Measurements from ENCODE around the gene SLC35B2. TPM values are rescaled to one million over a fixed set of nuclear protein-coding genes. Genes with fewer than 3 reads are reported as not detected.

SLC35B2 gene
- total and polyA plus RNA-seq, 9 of the 15 experiments (the other 6 are each of a cell fraction or from before 2014, with no cell fraction given), result 14.5 to 59.1 (median 47.1) TPM

DNA sequence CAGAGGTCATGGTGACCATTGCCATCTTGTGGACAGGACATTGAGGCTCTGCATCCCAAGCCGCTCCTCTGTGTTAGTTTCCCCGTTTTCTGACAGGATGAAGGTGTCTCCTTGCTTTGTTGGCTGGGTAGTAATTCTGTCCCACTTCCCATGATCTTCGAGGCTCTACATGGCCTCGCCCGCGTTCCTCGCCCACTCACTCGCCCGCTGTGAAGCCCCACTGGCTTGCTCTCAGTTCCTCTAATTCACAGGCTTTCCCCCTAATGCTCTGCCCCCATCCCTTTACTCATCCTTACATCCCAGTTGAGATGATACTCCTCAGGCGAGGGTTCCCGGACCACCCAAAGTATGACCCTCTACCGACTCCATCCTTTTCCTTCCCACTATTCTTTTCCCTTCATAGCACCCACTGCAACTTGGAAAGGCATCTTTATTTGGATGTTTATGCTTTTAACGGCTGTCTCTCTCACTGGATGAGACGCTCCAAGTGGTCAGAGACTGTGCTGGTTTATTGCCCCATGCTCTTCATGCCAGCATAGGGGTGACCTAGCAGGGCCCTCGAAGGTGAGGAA, 511 bp upstream of the SLC35B2 start (continued):
- TF ChIP-seq PRPF4 (IDR thresholded peaks at IDR 0.05; ENCODE audit: insufficient read depth, low read depth, low read length, poor library complexity, severe bottlenecking), result no peak
- no peak for TF ChIP-seq IRF9 (tag; IDR thresholded peaks at IDR 0.05)
- no peak for TF ChIP-seq ZNF586 (CRISPR knock-in tag; conservative IDR thresholded peaks at IDR 0.05)
- TF ChIP-seq FOXJ3 (CRISPR knock-in tag; IDR thresholded peaks at IDR 0.05), result no peak
- no peak for TF ChIP-seq ZC3H11A (IDR thresholded peaks at IDR 0.05; ENCODE audit: low read depth, low read length)
- no peak for TF ChIP-seq ARID2 (IDR thresholded peaks at IDR 0.05)
- TF ChIP-seq TSHZ1 (CRISPR knock-in tag; IDR thresholded peaks at IDR 0.05), result no peak
- TF ChIP-seq TGIF2 (CRISPR knock-in tag; IDR thresholded peaks at IDR 0.05), result no peak
- no peak for TF ChIP-seq TCF3 (CRISPR knock-in tag; IDR thresholded peaks at IDR 0.05)
- TF ChIP-seq, protein P1, sequence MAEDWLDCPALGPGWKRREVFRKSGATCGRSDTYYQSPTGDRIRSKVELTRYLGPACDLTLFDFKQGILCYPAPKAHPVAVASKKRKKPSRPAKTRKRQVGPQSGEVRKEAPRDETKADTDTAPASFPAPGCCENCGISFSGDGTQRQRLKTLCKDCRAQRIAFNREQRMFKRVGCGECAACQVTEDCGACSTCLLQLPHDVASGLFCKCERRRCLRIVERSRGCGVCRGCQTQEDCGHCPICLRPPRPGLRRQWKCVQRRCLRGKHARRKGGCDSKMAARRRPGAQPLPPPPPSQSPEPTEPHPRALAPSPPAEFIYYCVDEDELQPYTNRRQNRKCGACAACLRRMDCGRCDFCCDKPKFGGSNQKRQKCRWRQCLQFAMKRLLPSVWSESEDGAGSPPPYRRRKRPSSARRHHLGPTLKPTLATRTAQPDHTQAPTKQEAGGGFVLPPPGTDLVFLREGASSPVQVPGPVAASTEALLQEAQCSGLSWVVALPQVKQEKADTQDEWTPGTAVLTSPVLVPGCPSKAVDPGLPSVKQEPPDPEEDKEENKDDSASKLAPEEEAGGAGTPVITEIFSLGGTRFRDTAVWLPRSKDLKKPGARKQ (CRISPR knock-in tag; IDR thresholded peaks at IDR 0.05), result no peak
- 0 out of 2 replicates have a peak, but pooled peaks have one; percentile 35 for TF ChIP-seq ERF (CRISPR knock-in tag; IDR thresholded peaks at IDR 0.05)
- TF ChIP-seq AFF4 (CRISPR knock-in tag; IDR thresholded peaks at IDR 0.05), result no peak
- no peak for TF ChIP-seq ZNF384 (IDR thresholded peaks at IDR 0.05; ENCODE audit: low read depth, low read length)
- TF ChIP-seq ZNF12 (CRISPR knock-in tag; IDR thresholded peaks at IDR 0.05), result no peak
- TF ChIP-seq POLR2B (IDR thresholded peaks at IDR 0.05; ENCODE audit: low read depth, partially characterized antibody), result peak; percentile 73
- no peak for TF ChIP-seq LARP7 (IDR thresholded peaks at IDR 0.05)
- TF ChIP-seq SREBF1 (IDR thresholded peaks at IDR 0.05; ENCODE audit: borderline replicate concordance, low read depth, low read length), result no peak
- TF ChIP-seq KAT8 (IDR thresholded peaks at IDR 0.05; ENCODE audit: low read depth), result no peak

Data from K562 (cell line).